GM21360 (cell line): Measurements from ENCODE around the gene KAT6B.
"Not testable (repeated sequence)": the region's sequence is repeated elsewhere in the genome, so short reads cannot be mapped to it uniquely, and the experiment has no call there.

ENCODE experiments used
- ATAC-seq: cut with Tn5 transposase; IDR thresholded peaks from one replicate; pipeline ENCODE4 v1.9.1; 2021; ENCODE audit warnings: mild to moderate bottlenecking, moderate library complexity; ENCODE audit not compliant: unreplicated experiment

KAT6B gene

GRCh38 chr10:74826142-74827044, at the start of gene KAT6B:
Gene KAT6B, plus strand, starts transcription at chr10:74826600. Its CDS starts 16,258 bp downstream, at chr10:74842858.
- ATAC-seq, result peak; percentile 76

GRCh38 chr10:74778436-74779094, 47.8 kb upstream of the KAT6B start:
- no peak for ATAC-seq

GRCh38 chr10:74781870-74782269, 44.5 kb upstream of the KAT6B start:
- not testable (repeated sequence) for ATAC-seq

GRCh38 chr10:74784462-74784861, 41.9 kb upstream of the KAT6B start:
- no peak for ATAC-seq

GRCh38 chr10:74786126-74786525, 40.3 kb upstream of the KAT6B start:
- ATAC-seq, result no peak

- no peak for ATAC-seq
Observed at GRCh38 chr10:74787457-74787856, 38.9 kb upstream of the KAT6B start.

- ATAC-seq, result not testable (repeated sequence)
Observed at GRCh38 chr10:74791979-74792378, 34.4 kb upstream of the KAT6B start.

- ATAC-seq, result no peak
Observed at GRCh38 chr10:74792726-74793125, 33.7 kb upstream of the KAT6B start.

GRCh38 chr10:74793240-74793639, 33.2 kb upstream of the KAT6B start:
- not testable (repeated sequence) for ATAC-seq

- ATAC-seq, result no peak
Observed at GRCh38 chr10:74794531-74794930, 31.9 kb upstream of the KAT6B start.

GRCh38 chr10:74797550-74797949, 28.9 kb upstream of the KAT6B start:
- ATAC-seq, result no peak

GRCh38 chr10:74799721-74800221, 26.6 kb upstream of the KAT6B start:
- no peak for ATAC-seq

- ATAC-seq, result no peak
Observed at GRCh38 chr10:74801447-74801846, 25.0 kb upstream of the KAT6B start.

GRCh38 chr10:74808501-74808900, 17.9 kb upstream of the KAT6B start:
- ATAC-seq, result no peak

GRCh38 chr10:74810087-74810486, 16.3 kb upstream of the KAT6B start:
- ATAC-seq, result no peak

GRCh38 chr10:74813381-74814259, 12.8 kb upstream of the KAT6B start:
- ATAC-seq, result no peak

GRCh38 chr10:74814797-74815196, 11.6 kb upstream of the KAT6B start:
- ATAC-seq, result no peak

- no peak for ATAC-seq
Observed at GRCh38 chr10:74816824-74817498, 9.4 kb upstream of the KAT6B start.

- no peak for ATAC-seq
Observed at GRCh38 chr10:74821501-74821900, 4.9 kb upstream of the KAT6B start.

GRCh38 chr10:74822101-74822500, 4.3 kb upstream of the KAT6B start:
- no peak for ATAC-seq
